Uterus (tissue), 4 donors: ENCODE data around the gene ELK4. TPM values are rescaled to one million over a fixed set of nuclear protein-coding genes. Genes with fewer than 3 reads are reported as not detected.

ENCODE experiments used
- DNase-seq, 2 donors: peaks; one replicate each; pipeline ENCODE4 v3.0.0-alpha.2; 2019 to 2020
- H3K27ac ChIP-seq, 2 donors: fragments of 200-600 bp; sonication (generic); 1 replicate in 1 of 2; 2 replicates in 1 of 2; pipeline ENCODE4 v1.5.1; 2016 to 2018
- H3K27me3 ChIP-seq, 2 donors: fragments of 200-600 bp; sonication (generic); one replicate each; pipeline ENCODE4 v1.5.1; 2018 to 2019; ENCODE audit warnings: control low read depth in 1 of 2
- H3K36me3 ChIP-seq, 2 donors: fragments of 200-600 bp; sonication (generic); one replicate each; pipeline ENCODE4 v1.5.1; 2019; ENCODE audit warnings: control low read depth in 1 of 2
- H3K4me1 ChIP-seq, 2 donors: fragments of 200-600 bp; sonication (generic); one replicate each; pipeline ENCODE4 v1.5.1; 2018 to 2019; ENCODE audit warnings: control low read depth in 1 of 2
- H3K4me3 ChIP-seq, 2 donors: fragments of 200-600 bp; sonication (generic); 1 replicate in 1 of 2; 2 replicates in 1 of 2; pipeline ENCODE4 v1.5.1; 2018 to 2019; ENCODE audit warnings: mild to moderate bottlenecking in 1 of 2
- H3K9me3 ChIP-seq, 2 donors: fragments of 200-600 bp; sonication (generic); one replicate each; pipeline ENCODE4 v1.5.1; 2019; ENCODE audit warnings: control low read depth in 1 of 2
- POLR2A ChIP-seq, 2 donors: fragments of 450-650 bp; IDR thresholded peaks; one replicate each; pipeline ENCODE4 v1.6.1; 2016; ENCODE audit warnings: antibody characterized with exemption in 2 of 2, mild to moderate bottlenecking in 1 of 2, moderate library complexity in 1 of 2
- intact Hi-C: fragments of 100-400 bp; cut with DNase I; formaldehyde crosslinking; loops from one replicate; pipeline ENCODE4 v1.15.1; 2023; ENCODE audit warnings: low total_unique reads
- total RNA-seq, 4 donors: library from RNA; depleted of rRNA in 3 of 4; stranded (reverse); fragments of >200 nt in 3 of 4; gene quantifications; one replicate each; pipeline versions ENCODE4 v1.1.0 to v1.2.4, GENCODE V29; 2014 to 2023
- TF ChIP-seq, protein P1 (sequence below), 4 experiments: fragments of 200-600 bp in 2 of 4; fragments of 450-650 bp in 2 of 4; sonication (generic) in 2 of 4; IDR thresholded peaks; one replicate each; pipeline ENCODE4 v1.5.1; 2016 to 2019; ENCODE audit warnings: antibody characterized with exemption in 4 of 4, mild to moderate bottlenecking in 2 of 4, moderate library complexity in 1 of 4
- donor health status: DM: yes; HTN: yes; CAD: no.

ELK4 gene
- total RNA-seq, 4 donors from 2014 or later, result 17.9 to 97.7 (median 26.7) TPM

- H3K9me3 ChIP-seq, result no peaks in the 10 kb centered on the region
- H3K27ac ChIP-seq, result no peak overlapping the region
- H3K4me1 ChIP-seq, result no peaks in the 10 kb centered on the region
- no peak overlapping the region for H3K4me3 ChIP-seq
- no peaks in the 10 kb centered on the region for H3K27me3 ChIP-seq
- intact Hi-C loops, result no loop called here
- H3K36me3 ChIP-seq, result no peaks in the 10 kb centered on the region
- DNase-seq, result no peak
- no peak for TF ChIP-seq POLR2A (IDR thresholded peaks at IDR 0.05)
- TF ChIP-seq, protein P1, sequence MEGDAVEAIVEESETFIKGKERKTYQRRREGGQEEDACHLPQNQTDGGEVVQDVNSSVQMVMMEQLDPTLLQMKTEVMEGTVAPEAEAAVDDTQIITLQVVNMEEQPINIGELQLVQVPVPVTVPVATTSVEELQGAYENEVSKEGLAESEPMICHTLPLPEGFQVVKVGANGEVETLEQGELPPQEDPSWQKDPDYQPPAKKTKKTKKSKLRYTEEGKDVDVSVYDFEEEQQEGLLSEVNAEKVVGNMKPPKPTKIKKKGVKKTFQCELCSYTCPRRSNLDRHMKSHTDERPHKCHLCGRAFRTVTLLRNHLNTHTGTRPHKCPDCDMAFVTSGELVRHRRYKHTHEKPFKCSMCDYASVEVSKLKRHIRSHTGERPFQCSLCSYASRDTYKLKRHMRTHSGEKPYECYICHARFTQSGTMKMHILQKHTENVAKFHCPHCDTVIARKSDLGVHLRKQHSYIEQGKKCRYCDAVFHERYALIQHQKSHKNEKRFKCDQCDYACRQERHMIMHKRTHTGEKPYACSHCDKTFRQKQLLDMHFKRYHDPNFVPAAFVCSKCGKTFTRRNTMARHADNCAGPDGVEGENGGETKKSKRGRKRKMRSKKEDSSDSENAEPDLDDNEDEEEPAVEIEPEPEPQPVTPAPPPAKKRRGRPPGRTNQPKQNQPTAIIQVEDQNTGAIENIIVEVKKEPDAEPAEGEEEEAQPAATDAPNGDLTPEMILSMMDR (IDR thresholded peaks at IDR 0.05), result no peak
These were observed 54.7 kb downstream of the ELK4 start for GRCh38 chr1:205576805-205577761.

GRCh38 chr1:205576011-205576410, 55.8 kb downstream of the ELK4 start:
- Histone ChIP-seq H3K27ac (no peak overlapping the region), H3K4me3 (no peak overlapping the region), H3K4me1 (no peaks in the 10 kb centered on the region), H3K27me3 (no peaks in the 10 kb centered on the region), H3K36me3 (no peaks in the 10 kb centered on the region), H3K9me3 (no peaks in the 10 kb centered on the region)
- intact Hi-C loops, result no loop called here
- TF ChIP-seq, protein P1 (IDR thresholded peaks at IDR 0.05), result no peak
- TF ChIP-seq POLR2A (IDR thresholded peaks at IDR 0.05), result no peak
- no peak for DNase-seq

GRCh38 chr1:205575294-205575885, 56.4 kb downstream of the ELK4 start:
- Histone ChIP-seq H3K27ac (no peak overlapping the region), H3K4me3 (no peak overlapping the region), H3K27me3 (no peaks in the 10 kb centered on the region), H3K9me3 (no peaks in the 10 kb centered on the region), H3K4me1 (no peaks in the 10 kb centered on the region), H3K36me3 (no peaks in the 10 kb centered on the region)
- intact Hi-C loops, result no loop called here
- DNase-seq, result no peak
- TF ChIP-seq, protein P1 (IDR thresholded peaks at IDR 0.05), result no peak
- no peak for TF ChIP-seq POLR2A (IDR thresholded peaks at IDR 0.05)

- TF ChIP-seq POLR2A (IDR thresholded peaks at IDR 0.05), result no peak
- TF ChIP-seq, protein P1 (IDR thresholded peaks at IDR 0.05), result no peak
- H3K27me3 ChIP-seq, result peaks cover 0 to 3% of the 10 kb centered on the region in 2 donors
- intact Hi-C loops, result no loop called here
These were observed 59.4 kb downstream of the ELK4 start for GRCh38 chr1:205572421-205572820.

GRCh38 chr1:205571747-205572146, 60.1 kb downstream of the ELK4 start:
- DNase-seq, result no peak
- H3K27me3 ChIP-seq, result peaks cover 0 to 3% of the 10 kb centered on the region in 2 donors
- H3K9me3 ChIP-seq, result no peaks in the 10 kb centered on the region
- H3K4me1 ChIP-seq, result peaks cover 0 to 13% of the 10 kb centered on the region in 2 donors
- intact Hi-C loops, result no loop called here
- H3K27ac ChIP-seq, result no peak overlapping the region
- no peaks in the 10 kb centered on the region for H3K36me3 ChIP-seq
- TF ChIP-seq, protein P1 (IDR thresholded peaks at IDR 0.05), result no peak
- TF ChIP-seq POLR2A (IDR thresholded peaks at IDR 0.05), result no peak
- no peak overlapping the region for H3K4me3 ChIP-seq

More at GRCh38 chr1:205572421-205572820, 59.4 kb downstream of the ELK4 start:
- Histone ChIP-seq H3K27ac (no peak overlapping the region), H3K9me3 (no peaks in the 10 kb centered on the region), H3K4me1 (peaks cover 0 to 13% of the 10 kb centered on the region in 2 donors), H3K36me3 (no peaks in the 10 kb centered on the region), H3K4me3 (no peak overlapping the region)
- no peak for DNase-seq
